GM21447 (cell line): ENCODE results near the gene RFTN2.
"Not testable (repeated sequence)": the region's sequence is repeated elsewhere in the genome, so short reads cannot be mapped to it uniquely, and the experiment has no call there.

ENCODE experiments used
- ATAC-seq: cut with Tn5 transposase; IDR thresholded peaks from one replicate; pipeline ENCODE4 v1.9.1; 2021; ENCODE audit not compliant: unreplicated experiment

RFTN2 gene

GRCh38 chr2:197555467-197555866 is 119.9 kb downstream of the RFTN2 start:
- no peak for ATAC-seq

GRCh38 chr2:197551260-197551659 is 124.1 kb downstream of the RFTN2 start:
- not testable (repeated sequence) for ATAC-seq

- no peak for ATAC-seq
Measured at GRCh38 chr2:197548582-197548981, 126.8 kb downstream of the RFTN2 start.

- no peak for ATAC-seq
Measured at GRCh38 chr2:197547163-197547900, 128.1 kb downstream of the RFTN2 start.

- ATAC-seq = no peak
Measured at GRCh38 chr2:197543206-197543605, 132.2 kb downstream of the RFTN2 start.

GRCh38 chr2:197539734-197540133 is 135.7 kb downstream of the RFTN2 start:
- ATAC-seq = no peak

GRCh38 chr2:197538412-197538811 is 137.0 kb downstream of the RFTN2 start:
- ATAC-seq = no peak
